Activated T-cell treated with anti-CD3 and anti-CD28 coated beads for 48 hours (primary cell): ENCODE measurements around the gene CXCL3.

Experiments
- DNase-seq: peaks from one replicate; pipeline ENCODE4 v3.0.0-alpha.2; 2020; ENCODE audit warnings: low read depth

CXCL3 gene

GRCh38 chr4:74013264-74013663 lies 25.2 kb downstream of the CXCL3 start:
- DNase-seq, result no peak

DNA sequence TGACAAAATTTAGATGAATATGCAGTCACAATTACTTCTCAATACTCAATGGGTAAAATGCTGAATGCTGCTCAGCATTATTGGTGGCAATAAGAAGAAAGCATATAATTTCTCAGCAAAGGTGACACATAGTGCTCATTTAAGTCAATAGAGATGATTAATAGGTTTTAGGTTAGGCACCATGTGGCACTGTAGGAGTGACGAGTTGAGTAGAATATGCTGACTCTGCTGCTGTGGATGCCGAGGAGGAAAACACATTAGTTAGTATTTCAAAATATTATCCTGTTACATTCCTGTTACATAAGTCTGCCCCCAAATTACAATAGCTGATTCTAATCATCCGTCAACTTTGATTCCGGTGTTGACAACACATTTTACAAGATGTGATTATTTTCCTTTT lies 26.4 kb downstream of the CXCL3 start:
- no peak for DNase-seq

DNA sequence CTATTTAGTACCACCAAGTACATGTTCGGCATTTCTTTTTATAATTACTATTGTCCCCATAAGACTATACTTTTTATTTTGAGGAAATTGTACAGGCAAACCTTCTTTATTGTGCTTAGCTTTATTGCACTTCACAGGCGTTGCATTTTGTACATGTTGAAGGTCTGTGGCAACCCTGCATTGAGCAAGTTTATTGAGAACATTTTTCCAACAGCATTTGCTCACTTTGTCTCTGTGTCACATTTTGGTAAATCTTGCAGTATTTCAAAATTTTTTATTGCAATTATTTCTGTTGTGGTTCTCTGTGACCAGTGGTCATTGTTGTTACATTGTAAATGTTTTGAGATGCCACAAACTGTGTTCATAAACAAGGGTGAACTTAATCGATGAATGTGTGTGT lies 29.2 kb downstream of the CXCL3 start:
- DNase-seq, result no peak

- no peak for DNase-seq
Observed at GRCh38 chr4:74006009-74006476, 32.4 kb downstream of the CXCL3 start.

GRCh38 chr4:74005528-74005927 lies 33.0 kb downstream of the CXCL3 start:
- no peak for DNase-seq

GRCh38 chr4:74004668-74005067 lies 33.8 kb downstream of the CXCL3 start:
- no peak for DNase-seq

- no peak for DNase-seq
Observed at GRCh38 chr4:74000301-74000700, 38.2 kb downstream of the CXCL3 start.

GRCh38 chr4:73998040-73999011 lies 40.2 kb downstream of the CXCL3 start, which contains the start of gene CXCL5:
TSS of gene CXCL5 (minus strand) at chr4:73998677. CDS start at chr4:73998581, 96 bp downstream.
- no peak for DNase-seq

DNA sequence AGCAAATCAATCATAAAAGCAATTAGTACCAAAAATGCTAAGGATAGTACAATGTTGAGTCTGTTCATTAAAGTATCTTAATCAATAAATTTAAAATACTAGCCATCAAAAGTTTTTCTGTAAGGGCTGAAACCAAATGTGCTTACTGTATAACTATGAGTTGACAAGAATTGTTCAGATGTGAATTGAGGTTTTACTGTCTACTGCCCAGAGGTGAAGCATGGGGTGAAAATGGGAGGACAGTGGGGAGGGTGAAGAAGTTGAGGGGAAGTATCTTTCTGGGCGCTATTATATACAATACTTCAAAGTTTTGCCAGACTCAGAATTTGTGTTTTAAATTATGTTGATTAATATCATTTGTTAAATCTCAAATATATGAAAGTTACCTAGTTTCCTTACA lies 46.4 kb downstream of the CXCL3 start:
- DNase-seq, result no peak

DNA sequence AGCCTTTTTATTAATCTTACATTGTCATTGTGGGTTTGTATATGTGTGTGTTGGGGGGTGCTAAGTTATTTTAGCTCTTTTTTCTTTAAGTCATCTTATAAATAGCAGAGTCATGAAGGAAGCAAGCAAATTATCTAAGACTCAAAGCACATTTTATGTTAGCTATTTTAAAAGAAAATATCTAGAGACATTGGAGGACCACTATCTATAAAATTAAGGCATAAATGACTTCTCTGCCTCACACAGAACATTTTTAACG lies 46.8 kb downstream of the CXCL3 start:
- no peak for DNase-seq

- no peak for DNase-seq
Observed at GRCh38 chr4:73990988-73991741, 47.3 kb downstream of the CXCL3 start.

- DNase-seq, result no peak
Observed at GRCh38 chr4:73989928-73990327, 48.6 kb downstream of the CXCL3 start.

DNA sequence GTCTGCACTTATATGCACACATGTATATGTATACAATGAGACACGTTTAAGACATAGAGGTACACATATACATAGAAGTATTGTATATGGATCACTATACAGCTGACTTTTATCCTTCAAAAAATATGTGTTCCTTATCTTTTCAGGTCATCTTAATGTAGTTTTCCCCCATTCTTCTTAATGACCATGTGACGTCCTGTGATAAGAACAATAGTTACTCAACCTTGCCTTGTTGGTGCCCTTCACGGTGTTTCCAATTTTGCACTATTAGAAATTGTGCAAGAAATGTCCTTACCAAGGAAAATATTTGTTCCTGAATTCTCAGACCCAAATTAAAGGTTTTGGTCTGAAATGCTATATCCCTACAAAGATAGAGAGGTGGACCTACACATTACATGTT lies 49.5 kb downstream of the CXCL3 start:
- no peak for DNase-seq

DNA sequence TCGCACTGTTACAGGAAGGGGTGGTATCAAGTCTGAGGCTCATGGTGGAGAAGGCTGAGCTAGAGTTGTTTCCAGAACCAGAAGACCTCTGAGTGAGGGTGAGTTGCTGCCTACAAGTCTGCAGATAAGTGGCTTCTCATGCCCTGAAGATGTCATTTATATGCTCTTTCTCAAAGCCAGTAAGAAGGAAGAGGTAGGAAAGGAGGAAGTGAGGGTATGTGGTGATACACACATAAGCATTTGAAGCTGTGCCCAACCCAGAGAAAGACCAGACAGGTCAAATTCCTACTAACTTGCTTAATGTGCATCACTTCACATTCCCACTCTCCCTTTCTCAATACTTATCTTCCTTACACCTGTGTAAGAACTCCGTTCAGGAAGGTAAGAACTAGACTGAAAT lies 50.4 kb downstream of the CXCL3 start, which contains the start of gene PPBP:
PPBP (minus strand) TSS at position 130 of the 400 bp plus-strand sequence; CDS start at position 43, 87 bp downstream.
- no peak for DNase-seq
